GM12878 (cell line): ENCODE results near the gene CHRDL2. TPM values are rescaled to one million over a fixed set of nuclear protein-coding genes. Genes with fewer than 3 reads are reported as not detected.

ENCODE experiments used
- ATAC-seq: fragments of 200-7000 bp; cut with Tn5 transposase; 3 replicates; pipeline ENCODE4 v1.9.1; 2020; ENCODE audit warnings: mild to moderate bottlenecking, moderate library complexity
- BruUV-seq: library from RNA; stranded (reverse); fragments of 400-500 nt; replicated peaks from 2 replicates; lab custom pipeline; 2021; lab: Mats Ljungman, UMichigan
- CTCF ChIA-PET: fragments of 300-600 bp; sonication (Branson Sonifier 250); formaldehyde crosslinking; extraction: SDS; loops from one replicate; lab custom pipeline; 2021; ENCODE audit warnings: inconsistent platforms; lab: Yijun Ruan, JAX
- POLR2A ChIA-PET: fragments of 350-600 bp; formaldehyde crosslinking; extraction: SDS; loops from one replicate; lab custom pipeline; 2021; ENCODE audit warnings: inconsistent platforms; lab: Charles Lee
- RAD21 ChIA-PET: fragments of 300-600 bp; sonication (Branson Sonifier 250); formaldehyde crosslinking; loops from one replicate; lab custom pipeline; 2023; ENCODE audit warnings: antibody characterized with exemption; ENCODE audit not compliant: unreplicated experiment; lab: Charles Lee
- SMC1A ChIA-PET: fragments of 300-600 bp; sonication (Branson Sonifier 250); formaldehyde crosslinking; loops from one replicate; lab custom pipeline; 2023; ENCODE audit not compliant: unreplicated experiment, uncharacterized antibody; lab: Charles Lee
- DNase-seq: peaks from one replicate; pipeline ENCODE4 v3.0.0-alpha.2; 2011; ENCODE audit warnings: low read depth, low spot score
- FAIRE-seq: peaks from 3 replicates; lab custom pipeline; 2011; peaks lifted over from hg19 to GRCh38; lab: Jason Lieb, UNC
- H2AFZ ChIP-seq: 2 replicates; pipeline ENCODE4 v1.6.0; 2011; ENCODE audit warnings: low read depth, low read length, control low read depth; ENCODE audit not compliant: control insufficient read depth
- H3K27ac ChIP-seq: 2 replicates; pipeline ENCODE4 v1.5.1; 2011; ENCODE audit warnings: control low read depth; ENCODE audit not compliant: control insufficient read depth, insufficient read depth
- H3K27me3 ChIP-seq, 2 experiments: replicated peaks in 1 of 2; 2 replicates each; pipeline versions ENCODE4 v1.6.0 to v1.6.1; 2011; ENCODE audit warnings: low read length in 1 of 2; ENCODE audit not compliant: control insufficient read depth in 2 of 2, insufficient read depth in 2 of 2
- H3K36me3 ChIP-seq, 2 experiments: 2 replicates each; pipeline ENCODE4 v1.5.1; 2011; ENCODE audit warnings: low read length in 1 of 2; ENCODE audit not compliant: control insufficient read depth in 2 of 2, insufficient read depth in 2 of 2
- H3K4me1 ChIP-seq: 2 replicates; pipeline ENCODE4 v1.6.1; 2011; ENCODE audit warnings: mild to moderate bottlenecking, low read length, moderate library complexity, mixed read lengths; ENCODE audit not compliant: control insufficient read depth, insufficient read depth
- H3K4me2 ChIP-seq: 2 replicates; pipeline ENCODE4 v1.6.0; 2011; ENCODE audit warnings: control low read depth; ENCODE audit not compliant: control insufficient read depth, insufficient read depth
- H3K4me3 ChIP-seq: fragments of 200-600 bp; sonication (generic); 2 replicates; pipeline ENCODE4 v1.5.1; 2016
- H3K79me2 ChIP-seq: 2 replicates; pipeline ENCODE4 v1.6.0; 2011; ENCODE audit warnings: low read length; ENCODE audit not compliant: control insufficient read depth, insufficient read depth
- H3K9ac ChIP-seq: 2 replicates; pipeline ENCODE4 v1.8.0; 2011; ENCODE audit warnings: low read length, control low read depth, mixed read lengths; ENCODE audit not compliant: control insufficient read depth, insufficient read depth
- H3K9me3 ChIP-seq: replicated peaks from 3 replicates; pipeline ENCODE4 v1.5.1; 2011; ENCODE audit warnings: mild to moderate bottlenecking, low read length; ENCODE audit not compliant: control insufficient read depth, insufficient read depth
- H4K20me1 ChIP-seq: 2 replicates; pipeline ENCODE4 v1.6.0; 2011; ENCODE audit not compliant: control insufficient read depth, insufficient read depth
- NFYA ChIP-seq: IDR thresholded peaks from 2 replicates; pipeline ENCODE4 v1.6.1; 2011; ENCODE audit warnings: low read depth, mild to moderate bottlenecking, low read length, improper control_type of control experiment, borderline replicate concordance
- POLR2A ChIP-seq: IDR thresholded peaks from 2 replicates; pipeline ENCODE4 v1.6.1; 2011; ENCODE audit warnings: low read depth, mild to moderate bottlenecking, low read length
- TCF7 ChIP-seq: IDR thresholded peaks from 2 replicates; pipeline ENCODE4 v1.6.1; 2014; ENCODE audit warnings: antibody characterized with exemption, borderline replicate concordance
- WGBS: methylation state at CpG from one replicate; pipeline ENCODE4 v1.1.6; 2016; ENCODE audit warnings: low lambda C conversion rate; ENCODE audit not compliant: insufficient replicate concordance, insufficient coverage; ENCODE audit errors: missing lambda C conversion rate; 5-methylcytosine and 5-hydroxymethylcytosine counted together
- in situ Hi-C: fragments of 300-500 bp; cut with MboI; formaldehyde crosslinking; loops from 9 replicates; pipeline ENCODE4 v1.14.3; 2018; ENCODE audit warnings: mixed read lengths
- intact Hi-C: fragments of 100-400 bp; cut with micrococcal nuclease; formaldehyde crosslinking; loops from one replicate; pipeline ENCODE4 v1.14.2; 2022; ENCODE audit not compliant: unreplicated experiment
- polyA plus RNA-seq, 11 experiments: library from polyadenylated mRNA; depleted of rRNA in 4 of 11; unstranded in 6 of 11; stranded (reverse) in 5 of 11; fragments of >200 nt; fragmentation: Nextera tagmentation in 4 of 11; fragmentation: Illumina TruSeq in 1 of 11; extraction: Ambion mirVana in 4 of 11; extraction: Trizol in 1 of 11; gene quantifications; 1 replicate in 1 of 11; 2 replicates in 10 of 11; pipeline versions ENCODE4 v1.2.1 to v1.2.3, GENCODE V29; 2011 to 2016; ENCODE audit warnings: inconsistent platforms in 2 of 11, missing spikeins in 2 of 11, low read depth in 1 of 11
- total RNA-seq, 4 experiments: library from RNA; depleted of rRNA in 3 of 4; stranded (reverse); fragments of >200 nt in 3 of 4; fragmentation: Illumina TruSeq in 1 of 4; extraction: Trizol in 1 of 4; gene quantifications; 2 replicates each; pipeline versions ENCODE4 v1.2.1 to v1.2.3, GENCODE V29; 2013 to 2021
- TF ChIP-seq, protein P1 (sequence below): fragments of 450-650 bp; IDR thresholded peaks from 2 replicates; pipeline ENCODE4 v1.6.1; 2017; ENCODE audit warnings: mild to moderate bottlenecking, moderate library complexity
- TF ChIP-seq, protein P2 (sequence below), 3 experiments: IDR thresholded peaks in 2 of 3; conservative IDR thresholded peaks in 1 of 3; 2 replicates each; pipeline ENCODE4 v1.5.1; 2011; ENCODE audit warnings: low read depth in 3 of 3, low read length in 3 of 3, mild to moderate bottlenecking in 3 of 3, control low read depth in 2 of 3, moderate library complexity in 2 of 3, inconsistent platforms in 1 of 3, mixed read lengths in 1 of 3; ENCODE audit not compliant: control insufficient read depth in 2 of 3, insufficient read depth in 1 of 3; ENCODE audit errors: extremely low read depth in 1 of 3

The CHRDL2 gene
- total and polyA plus RNA-seq, 10 of the 15 experiments (the other 5 are each of a cell fraction or from before 2014, with no cell fraction given), result not detected

GRCh38 chr11:74683279-74683871 lies 47.9 kb downstream of the CHRDL2 start:
- no peak overlapping the region for H2AFZ ChIP-seq
- peak; percentile 24; the same call in 1 of the 3 replicates for ATAC-seq

More at GRCh38 chr11:74683279-74683871, 47.9 kb downstream of the CHRDL2 start:
- WGBS, result 32% methylated on average over 43 of the region's 59 CpGs
- H3K4me2 ChIP-seq, result no peak overlapping the region
- no TSS peak for BruUV-seq
- in situ Hi-C loops, result no loop called here
- H3K4me1 ChIP-seq, result no peaks in the 10 kb centered on the region
- no peaks in the 10 kb centered on the region for H3K36me3 ChIP-seq
- CTCF ChIA-PET, result no interaction called here
- no peak overlapping the region for H3K27ac ChIP-seq
- H3K27me3 ChIP-seq, result peaks cover 0 to 2% of the 10 kb centered on the region in 2 experiments; a peak in 1 of 4 replicates
- POLR2A ChIA-PET, result no interaction called here
- RAD21 ChIA-PET, result no interaction called here
- TF ChIP-seq POLR2A (no peak), NFYA (no peak), TCF7 (no peak)
- TF ChIP-seq, protein P1, sequence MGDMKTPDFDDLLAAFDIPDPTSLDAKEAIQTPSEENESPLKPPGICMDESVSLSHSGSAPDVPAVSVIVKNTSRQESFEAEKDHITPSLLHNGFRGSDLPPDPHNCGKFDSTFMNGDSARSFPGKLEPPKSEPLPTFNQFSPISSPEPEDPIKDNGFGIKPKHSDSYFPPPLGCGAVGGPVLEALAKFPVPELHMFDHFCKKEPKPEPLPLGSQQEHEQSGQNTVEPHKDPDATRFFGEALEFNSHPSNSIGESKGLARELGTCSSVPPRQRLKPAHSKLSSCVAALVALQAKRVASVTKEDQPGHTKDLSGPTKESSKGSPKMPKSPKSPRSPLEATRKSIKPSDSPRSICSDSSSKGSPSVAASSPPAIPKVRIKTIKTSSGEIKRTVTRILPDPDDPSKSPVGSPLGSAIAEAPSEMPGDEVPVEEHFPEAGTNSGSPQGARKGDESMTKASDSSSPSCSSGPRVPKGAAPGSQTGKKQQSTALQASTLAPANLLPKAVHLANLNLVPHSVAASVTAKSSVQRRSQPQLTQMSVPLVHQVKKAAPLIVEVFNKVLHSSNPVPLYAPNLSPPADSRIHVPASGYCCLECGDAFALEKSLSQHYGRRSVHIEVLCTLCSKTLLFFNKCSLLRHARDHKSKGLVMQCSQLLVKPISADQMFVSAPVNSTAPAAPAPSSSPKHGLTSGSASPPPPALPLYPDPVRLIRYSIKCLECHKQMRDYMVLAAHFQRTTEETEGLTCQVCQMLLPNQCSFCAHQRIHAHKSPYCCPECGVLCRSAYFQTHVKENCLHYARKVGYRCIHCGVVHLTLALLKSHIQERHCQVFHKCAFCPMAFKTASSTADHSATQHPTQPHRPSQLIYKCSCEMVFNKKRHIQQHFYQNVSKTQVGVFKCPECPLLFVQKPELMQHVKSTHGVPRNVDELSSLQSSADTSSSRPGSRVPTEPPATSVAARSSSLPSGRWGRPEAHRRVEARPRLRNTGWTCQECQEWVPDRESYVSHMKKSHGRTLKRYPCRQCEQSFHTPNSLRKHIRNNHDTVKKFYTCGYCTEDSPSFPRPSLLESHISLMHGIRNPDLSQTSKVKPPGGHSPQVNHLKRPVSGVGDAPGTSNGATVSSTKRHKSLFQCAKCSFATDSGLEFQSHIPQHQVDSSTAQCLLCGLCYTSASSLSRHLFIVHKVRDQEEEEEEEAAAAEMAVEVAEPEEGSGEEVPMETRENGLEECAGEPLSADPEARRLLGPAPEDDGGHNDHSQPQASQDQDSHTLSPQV, result no peak
- TF ChIP-seq, protein P2, sequence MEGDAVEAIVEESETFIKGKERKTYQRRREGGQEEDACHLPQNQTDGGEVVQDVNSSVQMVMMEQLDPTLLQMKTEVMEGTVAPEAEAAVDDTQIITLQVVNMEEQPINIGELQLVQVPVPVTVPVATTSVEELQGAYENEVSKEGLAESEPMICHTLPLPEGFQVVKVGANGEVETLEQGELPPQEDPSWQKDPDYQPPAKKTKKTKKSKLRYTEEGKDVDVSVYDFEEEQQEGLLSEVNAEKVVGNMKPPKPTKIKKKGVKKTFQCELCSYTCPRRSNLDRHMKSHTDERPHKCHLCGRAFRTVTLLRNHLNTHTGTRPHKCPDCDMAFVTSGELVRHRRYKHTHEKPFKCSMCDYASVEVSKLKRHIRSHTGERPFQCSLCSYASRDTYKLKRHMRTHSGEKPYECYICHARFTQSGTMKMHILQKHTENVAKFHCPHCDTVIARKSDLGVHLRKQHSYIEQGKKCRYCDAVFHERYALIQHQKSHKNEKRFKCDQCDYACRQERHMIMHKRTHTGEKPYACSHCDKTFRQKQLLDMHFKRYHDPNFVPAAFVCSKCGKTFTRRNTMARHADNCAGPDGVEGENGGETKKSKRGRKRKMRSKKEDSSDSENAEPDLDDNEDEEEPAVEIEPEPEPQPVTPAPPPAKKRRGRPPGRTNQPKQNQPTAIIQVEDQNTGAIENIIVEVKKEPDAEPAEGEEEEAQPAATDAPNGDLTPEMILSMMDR (IDR thresholded peaks at IDR 0.05 in 2 of 3, conservative IDR thresholded peaks at IDR 0.05 in 1 of 3; ENCODE audit: control insufficient read depth in 2 of 3, extremely low read depth in 1 of 3, insufficient read depth in 1 of 3, low read depth in 3 of 3, low read length in 3 of 3), result peak in 1 of 3 experiments; percentile 23; a peak in 1 of 6 replicates
- TF ChIP-seq, all 136 proteins: peak for 1
- H3K79me2 ChIP-seq, result no peaks in the 10 kb centered on the region
- H3K9me3 ChIP-seq, result no peaks in the 10 kb centered on the region; the same call in 2 of the 3 replicates
- H3K9ac ChIP-seq, result no peak overlapping the region
- intact Hi-C loops, result no loop called here
- SMC1A ChIA-PET, result no interaction called here
- FAIRE-seq (no peak), DNase-seq (no peak)
- no peak overlapping the region for H3K4me3 ChIP-seq
- no peaks in the 10 kb centered on the region for H4K20me1 ChIP-seq
